Measurements from ENCODE around the gene SSC5D.

SSC5D gene

DNA sequence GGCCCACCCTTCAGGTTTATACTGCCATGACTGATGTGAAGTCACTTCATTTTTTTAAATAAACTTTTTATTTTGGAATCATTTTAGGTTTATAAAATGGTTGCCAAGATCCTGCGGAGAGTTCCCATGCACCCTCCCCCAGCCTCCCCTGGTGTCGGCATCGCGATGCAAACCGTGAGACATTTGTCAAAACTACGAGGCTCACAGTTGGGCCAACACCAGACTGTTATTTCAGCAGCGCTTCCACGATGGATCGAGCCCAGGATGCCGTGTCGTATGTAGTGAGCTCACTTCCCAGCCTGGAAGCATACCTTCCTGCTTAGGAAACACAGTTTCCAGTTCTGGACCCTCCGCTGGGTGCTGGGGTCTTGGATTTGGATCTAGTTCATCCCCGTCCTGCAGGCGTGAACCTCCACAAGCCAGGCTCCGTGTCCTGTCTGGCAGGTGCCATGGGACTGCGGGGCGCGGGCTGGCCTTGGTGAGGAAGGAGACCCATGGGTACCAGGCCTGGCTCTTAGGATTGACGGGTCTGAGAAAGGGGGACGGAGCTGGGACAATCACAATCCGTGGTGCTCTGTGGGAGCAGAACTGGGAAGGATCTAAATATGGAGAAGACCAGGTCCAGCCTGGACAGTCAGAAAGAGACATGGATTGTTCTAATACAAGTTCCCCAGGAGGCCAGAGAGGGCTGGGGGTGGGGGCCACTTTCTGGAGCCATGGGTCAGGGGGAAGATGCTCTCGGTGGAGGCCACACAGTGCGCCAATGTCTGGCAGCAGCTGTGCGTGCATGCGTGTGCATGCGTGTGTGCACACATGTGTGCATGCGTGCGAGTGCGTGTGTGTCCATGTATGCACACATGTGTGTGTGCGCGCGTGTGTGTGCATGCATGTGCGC, 51.1 kb downstream of the SSC5D start:
- DNase-seq (ENCODE audit: low spot score), result no peak
- TF ChIP-seq, protein P1, sequence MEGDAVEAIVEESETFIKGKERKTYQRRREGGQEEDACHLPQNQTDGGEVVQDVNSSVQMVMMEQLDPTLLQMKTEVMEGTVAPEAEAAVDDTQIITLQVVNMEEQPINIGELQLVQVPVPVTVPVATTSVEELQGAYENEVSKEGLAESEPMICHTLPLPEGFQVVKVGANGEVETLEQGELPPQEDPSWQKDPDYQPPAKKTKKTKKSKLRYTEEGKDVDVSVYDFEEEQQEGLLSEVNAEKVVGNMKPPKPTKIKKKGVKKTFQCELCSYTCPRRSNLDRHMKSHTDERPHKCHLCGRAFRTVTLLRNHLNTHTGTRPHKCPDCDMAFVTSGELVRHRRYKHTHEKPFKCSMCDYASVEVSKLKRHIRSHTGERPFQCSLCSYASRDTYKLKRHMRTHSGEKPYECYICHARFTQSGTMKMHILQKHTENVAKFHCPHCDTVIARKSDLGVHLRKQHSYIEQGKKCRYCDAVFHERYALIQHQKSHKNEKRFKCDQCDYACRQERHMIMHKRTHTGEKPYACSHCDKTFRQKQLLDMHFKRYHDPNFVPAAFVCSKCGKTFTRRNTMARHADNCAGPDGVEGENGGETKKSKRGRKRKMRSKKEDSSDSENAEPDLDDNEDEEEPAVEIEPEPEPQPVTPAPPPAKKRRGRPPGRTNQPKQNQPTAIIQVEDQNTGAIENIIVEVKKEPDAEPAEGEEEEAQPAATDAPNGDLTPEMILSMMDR (IDR thresholded peaks at IDR 0.05; ENCODE audit: extremely low read depth, missing control alignments), result no peak

GRCh38 chr19:55540619-55541018, 52.4 kb downstream of the SSC5D start:
- no peak for DNase-seq (ENCODE audit: low spot score)
- TF ChIP-seq, protein P1 (IDR thresholded peaks at IDR 0.05; ENCODE audit: extremely low read depth, missing control alignments), result no peak

- DNase-seq (ENCODE audit: low spot score), result no peak
- TF ChIP-seq, protein P1 (IDR thresholded peaks at IDR 0.05; ENCODE audit: extremely low read depth, missing control alignments), result no peak
Measured at GRCh38 chr19:55541091-55541490, 52.9 kb downstream of the SSC5D start.

GRCh38 chr19:55542292-55542855, 54.1 kb downstream of the SSC5D start:
- TF ChIP-seq, protein P1 (IDR thresholded peaks at IDR 0.05; ENCODE audit: extremely low read depth, missing control alignments), result no peak
- DNase-seq (ENCODE audit: low spot score), result no peak

DNA sequence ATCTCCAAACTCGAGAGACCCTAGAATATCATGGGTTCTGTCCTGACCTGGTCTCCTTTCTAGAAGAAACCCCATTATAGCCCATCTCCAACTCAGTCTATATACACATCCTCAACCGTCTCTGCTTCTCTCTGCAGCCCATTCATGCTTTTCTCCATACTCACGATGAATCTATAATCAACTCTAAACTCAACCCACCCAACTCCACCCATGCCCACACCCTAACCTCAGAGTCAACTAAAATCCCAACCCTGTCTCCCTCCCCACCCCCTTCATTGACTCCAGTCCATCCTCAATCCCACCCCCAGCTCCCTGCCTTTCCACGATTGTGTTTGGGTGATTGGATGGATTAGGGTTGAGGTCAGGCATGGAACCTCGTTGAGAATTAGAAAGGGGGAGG, 55.3 kb downstream of the SSC5D start:
- no peak for DNase-seq (ENCODE audit: low spot score)
- TF ChIP-seq, protein P1 (IDR thresholded peaks at IDR 0.05; ENCODE audit: extremely low read depth, missing control alignments), result no peak

DNA sequence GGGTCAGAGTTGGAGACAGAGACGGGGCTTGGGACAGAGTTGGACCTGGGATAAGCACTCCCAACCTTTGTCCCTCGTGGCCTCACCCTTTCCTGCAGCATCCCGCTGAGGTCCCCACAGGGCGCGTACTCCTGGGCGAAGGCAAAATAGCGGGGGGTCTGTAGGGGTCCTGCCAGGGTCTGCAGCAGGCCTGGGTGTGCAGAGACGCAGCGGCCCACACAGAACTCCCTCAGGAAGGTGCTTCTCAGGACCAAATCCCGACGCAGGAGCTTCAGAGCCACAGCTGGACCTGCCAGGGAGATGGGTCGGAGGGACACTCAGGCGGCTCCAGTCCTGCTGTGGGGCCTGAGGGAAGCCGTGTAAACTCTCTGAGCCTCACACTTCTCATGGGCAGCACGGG, 55.8 kb downstream of the SSC5D start:
- no peak for DNase-seq (ENCODE audit: low spot score)
- TF ChIP-seq, protein P1 (IDR thresholded peaks at IDR 0.05; ENCODE audit: extremely low read depth, missing control alignments), result no peak

- no peak for DNase-seq (ENCODE audit: low spot score)
- TF ChIP-seq, protein P1 (IDR thresholded peaks at IDR 0.05; ENCODE audit: extremely low read depth, missing control alignments), result no peak
Measured at GRCh38 chr19:55544776-55545439, 56.7 kb downstream of the SSC5D start.

Data from GM20000 (cell line).